Measurements from ENCODE around the gene SEMA4C. TPM values are rescaled to one million over a fixed set of nuclear protein-coding genes. Genes with fewer than 3 reads are reported as not detected.

The SEMA4C gene
- total RNA-seq, result 26.7 and 36.0 TPM in 2 replicates

GRCh38 chr2:96869822-96870625 is at the start of gene SEMA4C:
SEMA4C (minus strand) TSS chr2:96870080; CDS start chr2:96867886, 2,194 bp downstream.

GRCh38 chr2:96857667-96858372 is 12.1 kb downstream of the SEMA4C start, which contains the start of gene ANKRD39:
ANKRD39 (minus strand) TSS chr2:96858016; CDS start chr2:96857987, 29 bp downstream.

GRCh38 chr2:96843538-96844268 is 26.2 kb downstream of the SEMA4C start, which contains the start of gene ANKRD23:
ANKRD23 (minus strand) TSS chr2:96844021; CDS start chr2:96843992, 29 bp downstream.

GRCh38 chr2:96816127-96816835 is 53.6 kb downstream of the SEMA4C start, which contains the start of gene CNNM3:
CNNM3 (plus strand) TSS chr2:96816268; CDS start chr2:96816278, 10 bp downstream.

Other genes starting within 250 kb of the SEMA4C start
- 43.6 and 45.1 TPM in 2 replicates for gene KANSL3, start 231.8 kb downstream of the SEMA4C start, total RNA-seq
- 0.36 and 0.65 TPM in 2 replicates for gene FER1L5, start 227.3 kb downstream of the SEMA4C start, total RNA-seq
- gene LMAN2L, start 130.0 kb downstream of the SEMA4C start, total RNA-seq, result 15.4 and 19.5 TPM in 2 replicates
- gene CNNM4, start 109.2 kb downstream of the SEMA4C start, total RNA-seq, result 4.7 and 5.5 TPM in 2 replicates
- gene CNNM3, start 53.8 kb downstream of the SEMA4C start, total RNA-seq, result 4.6 and 5.5 TPM in 2 replicates
- 1.8 and 2.9 TPM in 2 replicates for gene ANKRD23, start 26.1 kb downstream of the SEMA4C start, total RNA-seq
- 4.5 and 6.9 TPM in 2 replicates for gene ANKRD39, start 12.1 kb downstream of the SEMA4C start, total RNA-seq
- gene FAM178B, start 116.5 kb upstream of the SEMA4C start, total RNA-seq, result not detected in 2 replicates
- 2.9 and 6.2 TPM in 2 replicates for gene FAHD2B, start 224.8 kb upstream of the SEMA4C start, total RNA-seq
- gene ANKRD36, start 243.1 kb upstream of the SEMA4C start, total RNA-seq, result 24.3 and 39.6 TPM in 2 replicates

Measured in hair follicle dermal papilla cell (primary cell).